ENCODE measurements around the gene CNGA4.

Gene CNGA4

GRCh38 chr11:6238902-6239301 is at the start of gene CNGA4:
TSS of gene CNGA4 (plus strand) at chr11:6239089. CDS start at chr11:6239207, 118 bp downstream.
- Histone ChIP-seq H3K4me3 (no peak within 1 kb of the TSS), H3K27ac (no peak within 1 kb of the TSS)

DNA sequence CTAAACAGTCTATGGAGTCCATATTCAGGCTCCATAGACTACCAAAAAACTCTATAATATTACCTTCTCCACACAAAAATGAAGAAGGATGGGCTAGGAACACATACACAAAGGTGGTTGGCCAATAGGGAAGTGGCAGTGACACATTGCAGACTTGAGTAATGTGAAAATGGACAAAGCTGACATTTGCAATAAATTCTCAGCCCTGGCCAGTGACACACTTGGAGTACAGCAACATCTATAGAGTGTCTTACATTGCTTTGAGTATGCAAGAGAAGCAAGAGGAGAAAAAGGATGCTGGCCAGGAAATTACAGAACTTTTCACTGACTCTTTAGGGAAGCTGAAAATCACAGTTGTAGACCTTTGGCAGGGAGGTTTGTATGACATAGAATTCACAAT is 47.1 kb upstream of the CNGA4 start:
- Histone ChIP-seq H3K4me3 (no peak overlapping the region), H3K27ac (no peak overlapping the region)

GRCh38 chr11:6194065-6194581 is 44.8 kb upstream of the CNGA4 start:
- Histone ChIP-seq H3K4me3 (no peak overlapping the region), H3K27ac (no peak overlapping the region)

GRCh38 chr11:6196396-6196795 is 42.5 kb upstream of the CNGA4 start:
- Histone ChIP-seq H3K27ac (no peak overlapping the region), H3K4me3 (no peak overlapping the region)

DNA sequence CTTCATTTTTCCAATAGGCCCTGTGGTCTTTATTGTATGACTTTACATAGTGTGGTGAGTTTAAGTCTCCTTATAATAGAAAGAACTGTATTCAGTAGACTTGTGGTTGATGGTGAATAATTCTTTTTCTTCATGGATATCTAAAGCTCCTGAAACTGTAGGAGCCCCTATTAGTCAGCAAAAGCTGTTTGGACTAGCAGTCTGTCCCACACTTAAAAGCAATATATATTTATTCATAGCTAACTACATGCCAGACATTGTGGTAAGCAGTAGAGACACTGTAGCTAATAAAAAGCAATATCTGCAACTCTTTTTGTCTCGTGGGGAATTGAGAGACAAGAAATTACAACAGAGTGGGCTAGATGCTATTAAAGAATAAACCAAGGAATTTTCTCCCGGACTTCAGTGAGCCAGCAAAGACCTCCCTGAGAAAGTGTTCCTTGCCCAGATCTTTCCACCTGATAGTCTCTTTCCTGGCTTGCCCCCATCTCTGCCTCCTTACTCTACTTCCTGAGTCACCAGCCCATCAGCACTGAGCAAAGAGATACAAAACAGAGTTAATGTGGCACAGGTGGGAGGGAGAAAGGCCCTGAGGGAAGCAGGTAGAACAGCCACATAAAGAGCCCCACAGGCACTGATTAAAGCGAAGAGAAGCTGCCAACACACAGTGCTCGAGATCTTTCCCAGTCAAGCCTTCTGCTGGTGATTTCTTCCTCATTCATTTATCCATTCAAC is 41.3 kb upstream of the CNGA4 start:
- no peak overlapping the region for H3K4me3 ChIP-seq
- no peak overlapping the region for H3K27ac ChIP-seq

- Histone ChIP-seq H3K4me3 (no peak within 1 kb of the TSS), H3K27ac (no peak within 1 kb of the TSS)
These were observed 39.6 kb upstream of the CNGA4 start, which contains the start of gene OR52W1 for GRCh38 chr11:6199174-6199810. TSS of gene OR52W1 (plus strand) at chr11:6199224. CDS start at chr11:6199224, 0 bp downstream.

DNA sequence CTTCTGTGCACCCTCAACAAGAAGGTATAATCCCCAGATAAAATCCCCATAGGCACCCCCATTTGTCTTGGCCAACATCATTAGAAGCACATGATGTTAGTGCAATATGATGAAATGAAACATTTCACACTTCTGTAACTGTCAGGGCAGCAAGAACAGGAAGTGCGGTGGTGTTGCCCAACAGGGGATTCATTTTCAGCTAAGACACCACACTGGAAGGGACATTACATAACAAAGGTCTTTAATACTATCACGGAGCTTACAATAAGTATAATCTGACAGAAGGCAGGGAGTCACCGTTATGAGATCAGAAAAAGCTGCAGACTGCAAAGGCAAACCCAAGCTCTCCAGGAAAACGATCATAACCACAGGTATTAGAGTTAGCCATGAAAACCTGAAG is 37.9 kb upstream of the CNGA4 start:
- Histone ChIP-seq H3K4me3 (no peak overlapping the region), H3K27ac (no peak overlapping the region)

- no peak overlapping the region for H3K27ac ChIP-seq
- H3K4me3 ChIP-seq, result no peak overlapping the region
These were observed 37.4 kb upstream of the CNGA4 start for GRCh38 chr11:6201481-6201880.

- H3K27ac ChIP-seq, result no peak overlapping the region
- no peak overlapping the region for H3K4me3 ChIP-seq
These were observed 36.8 kb upstream of the CNGA4 start for GRCh38 chr11:6202041-6202440.

DNA sequence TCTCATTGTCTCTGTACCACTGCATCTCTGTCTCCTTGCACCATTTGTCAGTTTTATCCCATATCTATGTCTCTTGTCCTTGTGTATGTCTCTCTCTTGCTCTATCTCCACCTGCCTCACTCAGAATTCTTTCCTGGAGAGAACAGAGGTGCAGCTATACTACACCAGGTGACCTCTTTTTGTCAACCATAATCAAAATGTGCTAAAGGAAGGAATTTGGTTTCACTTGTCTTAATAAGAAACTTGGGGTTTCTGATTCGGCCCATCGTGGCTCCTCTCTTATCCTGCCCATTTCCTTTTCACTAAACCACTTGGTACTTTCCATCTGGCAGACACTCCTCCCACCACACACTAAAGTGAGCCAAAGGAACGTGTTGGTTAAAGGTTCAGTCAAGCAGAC is 35.6 kb upstream of the CNGA4 start:
- Histone ChIP-seq H3K4me3 (no peak overlapping the region), H3K27ac (no peak overlapping the region)

DNA sequence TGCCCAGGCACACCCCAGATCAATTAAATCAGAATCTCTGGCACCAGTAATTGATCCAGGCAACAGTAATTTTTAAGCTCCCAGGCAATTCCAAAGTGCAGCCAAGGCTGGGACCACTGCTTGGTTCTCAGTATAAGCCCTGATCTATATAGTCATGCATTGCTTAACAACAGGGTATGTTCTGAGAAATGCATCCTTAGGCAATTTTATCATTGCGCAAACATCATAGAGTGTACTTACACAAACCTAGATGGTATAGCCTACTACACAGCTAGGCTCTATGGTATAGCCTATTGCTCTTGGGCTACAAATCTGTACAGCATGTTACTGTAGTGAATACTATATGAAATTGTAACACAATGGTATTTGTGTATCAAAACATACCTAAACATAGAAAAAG is 34.2 kb upstream of the CNGA4 start:
- Histone ChIP-seq H3K27ac (no peak overlapping the region), H3K4me3 (no peak overlapping the region)

DNA sequence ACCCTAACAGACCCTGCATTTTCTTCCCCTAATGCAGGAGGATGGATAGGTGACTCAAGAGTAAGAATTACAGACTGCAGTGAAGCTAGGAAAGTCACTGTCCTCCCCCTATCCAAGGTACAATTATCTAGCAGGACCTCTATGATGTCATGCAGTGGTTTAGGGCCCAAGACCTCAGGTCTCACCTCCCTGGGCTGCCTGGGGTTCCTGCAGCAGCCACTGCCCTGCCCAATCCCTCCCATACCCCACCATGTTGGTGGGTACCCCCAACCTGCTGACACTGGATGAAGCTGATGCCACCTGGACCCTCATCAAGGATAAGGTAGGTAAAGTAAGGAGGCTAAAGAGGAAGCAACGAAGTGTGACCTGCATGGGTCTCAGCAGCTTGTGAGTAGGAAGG is 33.5 kb upstream of the CNGA4 start, which contains the start of gene C11orf42:
Gene C11orf42 (plus strand): TSS at position 192 of the 400 bp plus-strand sequence. CDS start 59 bp downstream, at position 251.
- H3K27ac ChIP-seq, result no peak within 1 kb of the TSS

GRCh38 chr11:6206456-6207180 is 32.3 kb upstream of the CNGA4 start:
- Histone ChIP-seq H3K27ac (no peak overlapping the region), H3K4me3 (no peak overlapping the region)

More for the DNA sequence above, 33.5 kb upstream of the CNGA4 start, which contains the start of gene C11orf42:
- H3K4me3 ChIP-seq, result no peak within 1 kb of the TSS

DNA sequence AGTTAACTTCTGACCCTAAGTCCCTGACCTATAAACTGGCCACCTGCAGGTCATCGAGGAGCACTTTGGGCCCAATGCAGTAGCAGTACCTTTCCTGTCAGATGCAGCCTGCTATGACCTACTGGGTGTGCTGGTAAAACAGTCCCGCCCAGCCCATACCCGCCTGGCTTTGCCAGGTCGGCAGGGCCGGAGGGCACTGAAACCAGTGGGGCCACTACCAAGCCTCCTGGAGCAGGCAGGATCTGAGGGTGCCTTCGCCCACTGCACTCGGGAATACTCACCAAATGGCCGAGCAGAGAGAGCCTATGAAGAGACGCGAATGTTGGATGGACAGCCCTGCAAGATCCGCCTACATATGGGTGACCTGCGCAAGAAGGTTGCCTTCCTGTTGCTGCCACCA is 29.1 kb upstream of the CNGA4 start:
- Histone ChIP-seq H3K4me3 (no peak overlapping the region), H3K27ac (no peak overlapping the region)

GRCh38 chr11:6210274-6210955 is 28.5 kb upstream of the CNGA4 start:
- Histone ChIP-seq H3K4me3 (no peak overlapping the region), H3K27ac (no peak overlapping the region)

- Histone ChIP-seq H3K27ac (no peak overlapping the region), H3K4me3 (no peak overlapping the region)
These were observed 24.4 kb upstream of the CNGA4 start for GRCh38 chr11:6214530-6214929.

DNA sequence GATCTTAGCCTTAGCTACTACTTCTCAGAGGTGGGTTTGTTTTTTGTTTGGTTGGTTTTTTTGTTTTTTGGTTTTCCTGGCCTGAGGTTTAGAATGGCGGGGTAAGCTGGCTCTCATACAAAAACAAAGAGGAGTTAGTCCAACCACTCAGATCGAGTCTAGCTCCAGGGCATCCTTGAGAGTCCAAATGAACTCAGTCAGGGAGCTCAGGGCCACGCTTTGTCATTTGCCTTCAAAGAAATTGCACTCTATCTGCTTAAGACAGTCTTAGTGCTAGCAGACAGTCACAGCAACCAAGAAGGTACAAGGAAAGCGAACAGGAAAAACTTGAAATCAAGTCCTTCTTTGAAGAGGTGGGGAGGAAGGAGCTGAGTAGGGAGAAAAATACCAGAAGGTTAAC is 22.4 kb upstream of the CNGA4 start:
- H3K27ac ChIP-seq, result no peak overlapping the region
- H3K4me3 ChIP-seq, result no peak overlapping the region

- Histone ChIP-seq H3K27ac (no peak overlapping the region), H3K4me3 (no peak overlapping the region)
These were observed 21.2 kb upstream of the CNGA4 start for GRCh38 chr11:6217722-6218121.

GRCh38 chr11:6219359-6219758 is 19.5 kb upstream of the CNGA4 start:
- Histone ChIP-seq H3K27ac (peak overlapping the region in 14 of 21 experiments; percentile 9 to 81 (median 40)), H3K4me3 (no peak overlapping the region)

- no peak overlapping the region for H3K4me3 ChIP-seq
- no peak overlapping the region for H3K27ac ChIP-seq
These were observed 15.0 kb upstream of the CNGA4 start for GRCh38 chr11:6223854-6224253.
